H9 (cell line): ENCODE results near the gene CADPS2. TPM values are rescaled to one million over a fixed set of nuclear protein-coding genes. Genes with fewer than 3 reads are reported as not detected.

Source experiments
- DNase-seq: peaks from one replicate; pipeline ENCODE4 v3.0.0-alpha.2; 2017
- H2AFZ ChIP-seq: one replicate; pipeline ENCODE4 v1.6.1; 2013; ENCODE audit warnings: mild to moderate bottlenecking, low read length, control low read depth, moderate library complexity
- H2AK5ac ChIP-seq: 2 replicates; pipeline ENCODE4 v1.6.1; 2013; ENCODE audit warnings: low read length, control low read depth, mixed read lengths; ENCODE audit not compliant: insufficient read length
- H2BK120ac ChIP-seq: one replicate; pipeline ENCODE4 v1.6.1; 2013; ENCODE audit warnings: low read depth, mild to moderate bottlenecking, low read length, control low read depth, inconsistent platforms; ENCODE audit not compliant: poor library complexity, severe bottlenecking
- H2BK12ac ChIP-seq: 2 replicates; pipeline ENCODE4 v1.6.1; 2013; ENCODE audit warnings: low read length, control low read depth, mixed read lengths, low read depth; ENCODE audit not compliant: insufficient read length
- H2BK15ac ChIP-seq: 2 replicates; pipeline ENCODE4 v1.6.1; 2013; ENCODE audit warnings: low read depth, low read length, control low read depth
- H2BK20ac ChIP-seq: one replicate; pipeline ENCODE4 v1.6.1; 2013; ENCODE audit warnings: low read depth, mild to moderate bottlenecking, low read length, control low read depth, inconsistent platforms; ENCODE audit not compliant: poor library complexity, severe bottlenecking
- H2BK5ac ChIP-seq: 2 replicates; pipeline ENCODE4 v1.6.1; 2013; ENCODE audit warnings: low read length, control low read depth, mixed read lengths; ENCODE audit not compliant: insufficient read length
- H3K14ac ChIP-seq: 2 replicates; pipeline ENCODE4 v1.6.1; 2013; ENCODE audit warnings: low read length, control low read depth; ENCODE audit not compliant: insufficient read depth
- H3K18ac ChIP-seq: 2 replicates; pipeline ENCODE4 v1.6.1; 2013; ENCODE audit warnings: low read depth, mild to moderate bottlenecking, mixed read lengths, low read length, control low read depth; ENCODE audit not compliant: insufficient read length
- H3K23ac ChIP-seq: 2 replicates; pipeline ENCODE4 v1.6.1; 2013; ENCODE audit warnings: low read length, control low read depth, mixed read lengths, low read depth; ENCODE audit not compliant: insufficient read length
- H3K23me2 ChIP-seq: 2 replicates; pipeline ENCODE4 v1.6.1; 2013; ENCODE audit warnings: low read depth, mild to moderate bottlenecking, mixed read lengths, low read length, control low read depth; ENCODE audit not compliant: insufficient read length, poor library complexity, severe bottlenecking
- H3K27ac ChIP-seq: 2 replicates; pipeline ENCODE4 v1.5.1; 2013; ENCODE audit warnings: low read length, control low read depth, mixed read lengths, low read depth; ENCODE audit not compliant: insufficient read length
- H3K27me3 ChIP-seq: 2 replicates; pipeline ENCODE4 v1.6.1; 2013; ENCODE audit warnings: low read length, control low read depth, inconsistent platforms; ENCODE audit not compliant: insufficient read depth
- H3K4ac ChIP-seq: 2 replicates; pipeline ENCODE4 v1.6.1; 2013; ENCODE audit warnings: low read depth, mild to moderate bottlenecking, control low read depth, inconsistent platforms, low read length, moderate library complexity
- H3K4me1 ChIP-seq: 2 replicates; pipeline ENCODE4 v1.6.1; 2013; ENCODE audit warnings: low read length, control low read depth, inconsistent platforms; ENCODE audit not compliant: insufficient read depth
- H3K4me2 ChIP-seq: 2 replicates; pipeline ENCODE4 v1.6.1; 2013; ENCODE audit warnings: low read length, control low read depth, mixed read lengths; ENCODE audit not compliant: insufficient read length, insufficient read depth
- H3K56ac ChIP-seq: 2 replicates; pipeline ENCODE4 v1.6.1; 2013; ENCODE audit warnings: low read depth, mild to moderate bottlenecking, mixed read lengths, low read length, control low read depth; ENCODE audit not compliant: insufficient read length
- H3K79me1 ChIP-seq: 2 replicates; pipeline ENCODE4 v1.6.1; 2013; ENCODE audit warnings: low read depth, mild to moderate bottlenecking, moderate library complexity, low read length, control low read depth, inconsistent platforms; ENCODE audit not compliant: insufficient read depth, poor library complexity, severe bottlenecking
- H3K79me2 ChIP-seq: 2 replicates; pipeline ENCODE4 v1.6.1; 2013; ENCODE audit warnings: low read length, control low read depth, inconsistent platforms; ENCODE audit not compliant: insufficient read depth
- H3K9ac ChIP-seq: 2 replicates; pipeline ENCODE4 v1.6.1; 2013; ENCODE audit warnings: low read length, control low read depth, mixed read lengths; ENCODE audit not compliant: insufficient read length; ENCODE audit errors: extremely low read depth
- H3K9me3 ChIP-seq: one replicate; pipeline ENCODE4 v1.6.1; 2013; ENCODE audit warnings: low read depth, low read length, inconsistent platforms; ENCODE audit not compliant: control insufficient read depth
- H3T11ph ChIP-seq: one replicate; pipeline ENCODE4 v1.6.1; 2013; ENCODE audit warnings: mild to moderate bottlenecking, low read length, control low read depth, inconsistent platforms
- H4K20me1 ChIP-seq: one replicate; pipeline ENCODE4 v1.6.1; 2013; ENCODE audit not compliant: control insufficient read depth, insufficient read length, insufficient read depth
- H4K5ac ChIP-seq: 2 replicates; pipeline ENCODE4 v1.6.1; 2013; ENCODE audit warnings: low read depth, mild to moderate bottlenecking, mixed read lengths, low read length, control low read depth; ENCODE audit not compliant: insufficient read length
- H4K8ac ChIP-seq: replicated peaks from 2 replicates; pipeline ENCODE4 v1.6.1; 2013; ENCODE audit warnings: low read length, control low read depth, mixed read lengths, low read depth; ENCODE audit not compliant: insufficient read length
- H4K91ac ChIP-seq: 2 replicates; pipeline ENCODE4 v1.6.1; 2013; ENCODE audit warnings: low read depth, mild to moderate bottlenecking, moderate library complexity, mixed read lengths, low read length, control low read depth; ENCODE audit not compliant: insufficient read length
- H3K27ac Mint-ChIP-seq, 3 experiments: 2 replicates in 2 of 3; 3 replicates in 1 of 3; pipeline ENCODE4 v1.8.0; 2020 to 2021; ENCODE audit warnings: mixed read lengths in 3 of 3, mild to moderate bottlenecking in 1 of 3, moderate library complexity in 1 of 3
- H3K27me3 Mint-ChIP-seq: 2 replicates; pipeline ENCODE4 v1.8.0; 2021; ENCODE audit warnings: low read depth, mild to moderate bottlenecking, moderate library complexity, mixed read lengths
- H3K36me3 Mint-ChIP-seq, 3 experiments: 2 replicates in 2 of 3; 3 replicates in 1 of 3; pipeline ENCODE4 v1.8.0; 2020 to 2021; ENCODE audit warnings: low read depth in 3 of 3, mixed read lengths in 3 of 3; ENCODE audit not compliant: insufficient read depth in 1 of 3
- H3K4me1 Mint-ChIP-seq, 2 experiments: 2 replicates each; pipeline ENCODE4 v1.8.0; 2020; ENCODE audit warnings: mixed read lengths in 2 of 2
- H3K4me3 Mint-ChIP-seq, 2 experiments: 2 replicates in 1 of 2; 3 replicates in 1 of 2; pipeline ENCODE4 v1.8.0; 2020 to 2021; ENCODE audit warnings: mild to moderate bottlenecking in 2 of 2, mixed read lengths in 2 of 2, moderate library complexity in 1 of 2
- H3K9me3 Mint-ChIP-seq, 2 experiments: 2 replicates in 1 of 2; 3 replicates in 1 of 2; pipeline ENCODE4 v1.8.0; 2020; ENCODE audit warnings: mild to moderate bottlenecking in 2 of 2, mixed read lengths in 2 of 2, moderate library complexity in 1 of 2
- CTCF ChIP-seq: fragments of 200-600 bp; sonication (generic); conservative IDR thresholded peaks from 3 replicates; pipeline ENCODE4 v1.8.0; 2021; ENCODE audit warnings: antibody characterized with exemption, mild to moderate bottlenecking
- WGBS: extraction: QIAGEN DNeasy Blood & Tissue Kit; methylation state at CpG from one replicate; pipeline ENCODE4 v1.1.7; 2013; ENCODE audit warnings: missing lambda C conversion rate, low lambda C conversion rate, mixed read lengths; ENCODE audit not compliant: insufficient read length; ENCODE audit errors: extremely low coverage; 5-methylcytosine and 5-hydroxymethylcytosine counted together
- total RNA-seq: library from RNA; stranded (reverse); gene quantifications from 2 replicates; pipeline ENCODE4 v1.2.1, GENCODE V29; 2021

CADPS2 gene
- total RNA-seq, 1 experiment from 2014 or later: 7.1 TPM

- Histone ChIP-seq H2BK15ac (no peak overlapping the region), H2BK120ac (no peak overlapping the region), H3K23me2 (no peaks in the 10 kb centered on the region), H3K27me3 (no peaks in the 10 kb centered on the region), H4K5ac (no peak overlapping the region), H3K14ac (no peak overlapping the region), H2BK12ac (no peak overlapping the region), H3K4me1 (peaks cover 3% of the 10 kb centered on the region; the same call in 1 of the 2 replicates), H4K91ac (no peak overlapping the region), H2BK5ac (no peak overlapping the region), H3K79me2 (no peaks in the 10 kb centered on the region), H2BK20ac (no peak overlapping the region), H3K4ac (no peak overlapping the region), H4K20me1 (no peaks in the 10 kb centered on the region), H2AFZ (no peak overlapping the region), H3K4me2 (no peak overlapping the region), H3T11ph (no peak overlapping the region), H3K27ac (no peak overlapping the region), H3K23ac (no peak overlapping the region), H3K9ac (no peak overlapping the region), H3K18ac (no peak overlapping the region), H2AK5ac (no peak overlapping the region), H3K9me3 (no peaks in the 10 kb centered on the region), H3K56ac (no peak overlapping the region), H4K8ac (no peak overlapping the region), H3K79me1 (no peaks in the 10 kb centered on the region)
- Mint-ChIP-seq H3K4me3 (no peak overlapping the region), H3K27ac (peak overlapping the region in 2 of 3 experiments; percentile 45 to 55; a peak in 1 of 7 replicates), H3K27me3 (no peaks in the 10 kb centered on the region), H3K4me1 (peaks cover 29 to 39% of the 10 kb centered on the region in 2 experiments), H3K36me3 (no peaks in the 10 kb centered on the region), H3K9me3 (no peaks in the 10 kb centered on the region)
- DNase-seq: no peak
- no peak for TF ChIP-seq CTCF
- no CpG with 5 or more reads among the region's 2 CpGs for WGBS
These were observed 130.6 kb downstream of the CADPS2 start for GRCh38 chr7:122755696-122756095.
